Globus pallidus (tissue), 1 donor: ENCODE results near the gene KAT7.

Experiments
- DNase-seq: peaks from one replicate; pipeline ENCODE4 v3.0.0-alpha.2; 2015; ENCODE audit warnings: low spot score

Gene KAT7

DNA sequence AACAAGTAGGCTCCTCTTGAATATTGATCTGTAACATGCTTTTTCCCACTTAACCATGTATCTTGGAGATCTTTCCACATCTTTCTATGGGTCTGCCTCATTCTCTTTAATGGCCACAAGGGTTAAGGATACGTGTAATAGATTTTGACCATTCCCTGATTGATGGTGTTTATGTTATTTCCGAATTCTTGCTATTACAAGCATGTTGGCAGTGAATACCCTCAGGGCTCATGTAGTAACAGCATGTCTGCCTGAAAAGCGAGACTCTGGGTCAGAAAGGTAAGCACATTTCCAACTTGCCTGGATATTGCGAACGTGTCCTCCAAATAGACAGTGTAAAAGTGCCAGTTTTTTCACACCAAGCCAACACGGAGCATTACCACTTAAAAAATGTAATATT is 54.4 kb downstream of the KAT7 start:
- no peak for DNase-seq

DNA sequence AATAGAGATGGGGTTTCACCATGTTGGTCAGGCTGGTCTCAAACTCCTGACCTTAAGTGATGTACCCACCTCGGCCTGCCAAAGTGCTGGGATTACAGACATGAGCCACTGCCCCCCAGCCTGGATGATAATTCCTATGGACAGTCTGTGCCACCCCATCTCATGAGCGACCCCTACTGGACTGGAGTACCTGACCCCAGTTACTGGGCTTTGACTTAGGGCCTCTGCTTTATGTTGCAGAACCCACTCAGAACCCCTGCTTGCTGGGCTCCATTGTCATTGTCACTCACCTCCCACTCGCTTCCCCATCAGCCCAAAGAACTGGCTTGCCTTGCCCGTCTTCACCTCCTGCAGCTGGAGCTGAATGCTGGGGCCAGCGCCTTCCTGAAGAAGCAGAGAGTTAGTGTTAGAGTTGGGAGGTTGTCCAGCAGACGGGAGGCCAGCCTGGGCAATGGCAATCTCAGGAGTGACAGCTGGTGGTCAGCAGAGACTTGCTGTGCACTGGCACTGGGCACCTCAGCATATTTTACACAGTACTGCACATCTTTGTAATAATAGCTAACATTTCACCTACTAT is 55.4 kb downstream of the KAT7 start:
- no peak for DNase-seq

DNA sequence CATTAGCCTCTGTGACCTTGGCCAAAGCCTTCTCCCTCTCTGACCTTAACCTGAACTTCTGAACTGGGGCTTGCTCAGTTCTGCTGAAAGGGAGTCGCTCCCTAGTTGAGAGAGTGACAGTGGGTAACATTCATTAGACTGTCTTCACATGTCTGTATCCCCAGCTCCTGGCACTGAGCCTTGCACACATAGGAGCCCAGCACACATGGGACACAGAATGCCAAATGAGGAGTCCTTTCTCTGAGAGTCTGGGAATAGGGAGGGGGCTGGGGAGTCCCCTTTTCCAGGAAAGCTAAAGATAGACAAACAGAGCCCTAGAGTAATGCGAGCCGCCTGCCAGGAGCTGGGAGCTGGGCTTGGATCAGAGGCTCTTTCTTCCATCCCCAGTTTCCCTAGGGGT is 56.8 kb downstream of the KAT7 start:
- peak; percentile 13 for DNase-seq

DNA sequence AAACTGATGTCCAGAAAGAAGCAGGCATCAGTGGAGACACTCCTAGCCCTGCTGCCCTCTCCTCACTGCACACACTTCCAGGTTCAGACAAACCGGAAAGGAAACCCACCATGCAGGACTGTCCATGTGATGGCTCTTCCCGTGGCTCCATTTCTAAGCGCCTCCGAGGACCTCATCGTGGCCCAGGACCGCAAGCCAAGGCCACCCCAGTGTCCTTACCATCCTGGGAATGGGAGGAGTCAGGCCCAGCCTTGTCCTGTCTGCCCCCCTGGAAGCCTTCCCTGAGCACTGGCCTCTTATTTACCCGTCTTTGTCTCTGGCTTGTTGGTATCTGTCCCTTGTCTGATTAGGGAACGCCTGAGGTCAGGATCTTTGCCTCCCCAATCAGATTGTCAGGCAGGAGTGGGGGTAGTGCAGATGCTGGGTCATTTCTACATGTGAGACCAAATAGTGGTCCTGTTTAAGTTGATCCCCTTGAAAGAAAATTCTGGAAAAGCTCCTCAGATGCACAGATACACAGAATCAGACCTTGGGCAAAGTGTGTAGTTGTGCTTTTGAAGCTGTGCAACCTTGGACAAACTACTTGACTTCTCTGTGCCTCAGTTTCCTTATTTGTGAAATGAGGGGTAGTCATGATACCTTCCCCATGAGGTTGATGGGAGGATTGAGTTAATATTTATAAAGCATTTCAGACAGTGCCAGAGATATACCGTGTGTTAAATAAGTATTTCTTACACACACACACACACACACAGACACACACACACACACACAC is 58.6 kb downstream of the KAT7 start:
- DNase-seq = no peak

DNA sequence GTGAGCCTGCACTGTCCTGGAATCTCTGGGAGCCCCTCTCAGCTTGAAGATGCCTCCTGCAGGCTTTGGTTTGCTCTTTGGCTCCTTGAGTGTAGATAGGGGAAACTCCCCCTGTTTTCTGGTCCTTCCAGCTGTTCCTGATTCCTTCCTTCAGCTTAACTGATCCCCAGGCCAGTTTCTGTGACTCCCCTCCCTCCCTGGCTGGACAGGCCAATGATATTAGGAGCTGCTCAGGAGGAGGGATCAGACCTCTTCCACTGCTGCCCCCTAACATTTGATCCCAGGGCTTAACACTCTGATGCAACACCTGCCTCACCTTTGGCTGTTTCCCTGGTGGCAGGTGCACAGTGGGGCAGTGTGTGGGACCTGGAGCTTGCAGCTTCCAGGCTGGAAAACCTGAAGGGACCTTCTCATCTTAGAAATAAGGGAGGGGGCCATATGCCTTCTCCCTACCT is 59.6 kb downstream of the KAT7 start, which contains the start of gene TAC4:
Gene TAC4, minus strand, starts transcription at position 51 of the 455 bp plus-strand sequence. CDS start 52 bp downstream, outside the sequence.
- no peak for DNase-seq

DNA sequence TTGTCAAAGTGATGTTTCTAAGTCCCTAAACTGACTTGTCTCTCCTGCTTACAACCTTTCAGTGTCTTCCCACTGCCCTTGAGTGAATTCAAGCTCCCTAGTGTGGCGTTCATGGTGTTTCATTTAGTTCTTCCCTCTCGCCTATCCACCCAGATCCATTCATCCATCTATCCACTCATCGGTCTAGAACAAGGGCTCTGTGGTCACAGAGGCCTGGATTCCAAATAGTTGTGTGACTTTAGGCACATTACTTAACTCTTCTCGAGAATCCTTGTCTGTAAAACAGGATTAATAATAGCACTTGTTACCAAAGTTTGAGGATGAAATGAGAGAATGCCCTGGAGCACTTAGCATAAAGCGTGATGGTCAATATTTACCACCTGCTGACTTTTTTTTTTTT is 60.3 kb downstream of the KAT7 start:
- DNase-seq = no peak

DNA sequence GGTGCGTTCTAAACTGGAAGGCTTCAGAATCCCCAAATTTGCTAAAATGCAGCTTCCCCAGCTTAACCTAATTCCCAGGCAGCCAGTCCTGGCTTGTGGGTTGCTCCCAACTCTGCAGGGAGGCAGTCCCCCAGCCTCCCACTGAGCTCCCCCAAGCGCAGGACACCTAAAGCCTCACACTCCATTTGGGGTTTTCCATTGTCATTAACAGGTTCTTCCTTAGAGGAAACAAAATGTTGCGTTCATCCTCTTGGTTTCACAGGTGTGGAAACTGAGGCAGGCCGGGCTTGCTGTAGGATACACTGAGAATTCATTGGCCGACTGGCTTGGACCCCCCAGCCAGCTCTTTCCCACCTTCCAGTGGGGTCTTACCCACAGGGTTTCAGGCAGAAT is 61.7 kb downstream of the KAT7 start:
- no peak for DNase-seq

DNA sequence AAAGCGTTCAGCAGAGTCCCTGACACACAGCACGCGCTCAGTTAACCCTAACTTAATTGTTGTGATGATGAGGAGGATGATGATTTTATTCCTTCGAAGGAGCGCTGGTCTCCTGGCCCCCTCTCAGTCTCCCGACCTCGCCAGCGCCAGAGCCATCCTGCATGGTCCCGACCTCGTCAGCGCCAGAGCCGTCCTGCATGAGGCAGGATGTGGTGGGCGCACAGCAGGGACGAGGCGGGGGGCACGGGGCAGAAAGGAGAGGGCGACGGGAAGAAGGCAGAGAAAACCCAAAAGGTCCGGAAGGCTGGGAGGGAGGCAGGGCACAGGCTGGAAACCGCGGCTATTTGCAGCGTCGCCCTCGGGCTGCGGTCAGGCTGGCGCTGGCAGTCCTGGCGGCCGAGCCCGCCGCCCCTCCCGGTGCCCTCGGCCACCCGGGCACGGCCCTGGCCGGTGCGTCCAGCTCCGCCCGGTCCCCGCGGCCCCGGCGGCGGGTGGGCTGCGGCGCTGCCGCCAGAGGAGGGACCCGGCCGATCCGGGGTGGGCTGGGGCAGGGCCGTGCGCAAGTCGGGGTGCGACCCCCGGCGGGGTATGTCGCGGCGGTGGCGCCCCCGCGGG is 62.4 kb downstream of the KAT7 start:
- no peak for DNase-seq

DNA sequence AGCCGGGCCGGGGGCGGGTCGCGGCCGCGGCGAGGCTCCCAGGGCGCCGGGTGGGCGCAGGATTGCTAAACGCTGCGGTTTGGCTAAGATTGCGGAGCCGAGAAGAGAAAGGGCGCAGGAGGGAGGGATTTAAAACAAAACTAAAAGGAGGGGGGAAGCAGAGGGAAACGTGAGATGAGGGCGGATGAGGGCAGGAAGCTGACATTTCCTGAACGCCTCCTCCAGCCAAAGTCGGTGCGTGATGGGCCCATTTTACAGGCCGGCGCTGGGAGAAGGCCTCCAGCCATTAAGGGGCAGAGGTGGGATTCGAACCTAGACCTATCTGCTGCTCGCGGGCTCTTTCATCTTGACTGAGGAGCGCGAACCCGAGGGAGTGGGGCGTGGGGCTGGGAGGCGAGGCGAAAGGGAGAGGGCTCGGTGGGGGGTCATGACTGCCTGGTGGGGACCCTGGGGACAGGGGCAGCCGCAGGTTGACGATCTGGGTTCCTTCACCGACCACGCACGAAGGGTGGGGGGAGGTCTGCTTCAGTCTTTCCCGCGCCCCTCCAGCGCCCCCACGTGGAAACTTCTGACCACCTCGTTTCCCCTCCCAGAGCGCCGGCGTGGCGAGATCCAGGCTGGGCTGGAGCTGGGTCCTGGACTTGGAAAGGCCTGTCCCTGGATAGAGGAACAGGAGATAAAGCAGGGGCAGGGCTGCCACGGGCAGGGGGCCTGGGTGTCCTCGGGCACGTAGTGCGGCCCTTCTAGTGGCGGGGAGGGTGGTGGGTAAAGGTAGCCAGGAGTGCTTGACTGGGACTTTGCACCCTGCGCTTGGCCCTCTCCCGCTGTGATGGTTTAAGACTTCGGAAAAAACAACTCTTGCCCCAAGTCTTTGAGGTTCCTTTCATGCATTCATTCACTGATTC is 63.2 kb downstream of the KAT7 start:
- DNase-seq = peak; percentile 24

DNA sequence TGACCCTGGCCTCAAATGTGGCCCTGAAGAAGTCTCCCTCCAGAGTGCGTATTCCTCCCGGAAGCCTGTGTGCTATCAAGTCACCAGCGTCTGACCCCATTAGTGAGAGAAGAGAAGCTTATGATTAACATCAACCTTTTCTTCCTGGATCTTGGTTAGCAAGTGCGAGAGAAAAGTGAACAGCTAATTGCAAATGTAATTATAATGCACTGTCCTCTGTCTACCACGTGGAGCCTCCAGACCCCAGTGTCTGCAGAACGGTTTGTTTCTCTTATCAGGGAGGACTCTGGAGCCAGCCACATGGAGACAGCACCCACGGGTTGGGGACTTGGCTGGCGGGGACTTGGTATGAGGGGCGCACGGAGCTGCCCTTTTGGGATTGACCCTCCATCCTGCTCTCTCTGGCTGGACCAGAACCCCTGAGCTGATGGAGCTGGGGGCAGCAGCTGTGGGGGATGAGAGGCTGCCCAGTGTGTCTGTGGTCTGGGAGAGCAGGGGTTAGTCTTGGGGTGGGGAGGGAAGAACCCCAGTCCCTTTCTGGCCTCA is 65.1 kb downstream of the KAT7 start:
- no peak for DNase-seq

DNA sequence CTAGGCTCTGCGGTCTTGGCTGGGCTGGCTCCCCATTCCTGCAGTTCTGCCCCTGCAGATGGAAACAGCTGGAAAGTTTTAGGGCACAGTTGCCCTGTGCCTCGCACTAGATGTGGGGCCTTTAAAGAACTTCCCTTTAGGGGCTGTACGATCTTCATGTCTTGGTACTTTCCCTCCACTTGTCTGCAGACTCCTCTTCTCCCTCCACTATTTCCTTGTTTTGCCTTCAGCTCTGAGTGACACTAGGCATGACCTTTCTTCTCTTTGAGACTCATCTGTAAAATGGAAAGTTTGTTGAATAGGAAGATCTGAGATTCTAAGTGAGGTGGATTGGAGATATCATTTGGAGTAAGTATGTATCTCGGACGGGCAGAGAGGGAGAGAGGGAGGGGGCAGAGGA is 65.6 kb downstream of the KAT7 start:
- DNase-seq = no peak

DNA sequence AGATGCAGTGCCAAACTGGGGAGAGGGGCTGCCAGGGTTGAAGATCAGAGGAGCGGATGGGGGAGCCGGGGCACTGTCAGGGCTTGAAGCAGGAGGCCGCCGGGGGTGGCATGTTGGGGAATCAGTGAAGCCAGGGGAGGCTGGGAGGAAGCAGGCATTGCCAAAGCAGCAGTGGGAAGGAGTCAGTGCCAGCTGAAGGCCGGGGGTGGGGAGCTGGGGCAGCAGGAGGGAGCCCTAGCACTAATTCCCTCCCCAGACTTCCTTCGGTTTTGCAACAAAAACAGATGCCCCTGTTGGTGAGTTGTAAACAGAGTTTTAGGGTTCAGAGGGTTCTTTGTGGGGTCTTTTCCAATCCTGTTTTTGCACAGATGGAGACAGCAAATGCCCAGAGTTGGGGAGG is 70.3 kb downstream of the KAT7 start:
- DNase-seq = no peak

DNA sequence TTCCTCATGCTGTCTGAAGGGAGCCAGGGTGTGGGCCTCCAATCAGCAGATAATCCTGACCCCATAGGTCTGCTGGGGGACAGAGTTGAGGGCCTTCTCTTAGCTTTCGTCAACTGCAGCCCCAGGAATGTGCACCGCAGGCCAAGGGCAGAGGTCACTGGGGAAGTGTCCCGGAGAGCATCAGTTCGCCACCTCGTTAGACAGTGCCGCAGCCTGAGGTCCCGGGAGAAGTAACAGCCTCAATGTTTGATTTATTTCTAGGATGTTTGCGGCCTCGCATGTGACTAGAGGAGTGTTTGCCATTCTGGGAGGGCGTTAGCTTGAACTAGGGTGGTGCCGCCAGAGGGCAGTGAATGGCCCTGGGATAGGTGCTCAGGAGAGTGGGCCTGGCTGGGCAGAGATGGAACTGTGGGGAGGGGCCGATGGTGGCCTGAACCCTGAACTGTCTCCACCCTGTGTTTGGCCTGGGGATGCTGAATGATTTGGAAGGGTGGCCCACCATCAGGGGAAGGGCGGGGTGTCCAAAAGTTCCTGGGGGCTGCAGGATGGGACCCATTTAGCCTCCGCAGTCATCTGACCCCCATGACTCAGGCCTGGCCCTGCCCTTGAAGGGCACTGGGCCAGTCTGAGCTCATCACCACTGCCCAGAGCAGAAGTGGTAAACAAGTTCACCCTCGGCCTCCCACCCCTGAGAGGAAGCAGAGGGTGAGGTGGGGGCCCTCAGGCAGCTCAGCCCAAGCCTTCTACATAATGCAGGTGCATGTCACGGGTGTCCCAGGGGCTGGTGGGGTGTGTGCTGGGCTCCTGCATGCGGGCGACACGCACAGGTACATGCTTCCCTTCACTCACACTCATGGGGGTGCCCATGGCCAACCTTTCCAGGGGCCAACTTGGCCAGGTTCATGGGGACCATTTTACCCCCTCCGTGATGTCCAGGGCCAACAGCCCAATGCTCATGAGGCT is 71.8 kb downstream of the KAT7 start:
- DNase-seq = no peak

DNA sequence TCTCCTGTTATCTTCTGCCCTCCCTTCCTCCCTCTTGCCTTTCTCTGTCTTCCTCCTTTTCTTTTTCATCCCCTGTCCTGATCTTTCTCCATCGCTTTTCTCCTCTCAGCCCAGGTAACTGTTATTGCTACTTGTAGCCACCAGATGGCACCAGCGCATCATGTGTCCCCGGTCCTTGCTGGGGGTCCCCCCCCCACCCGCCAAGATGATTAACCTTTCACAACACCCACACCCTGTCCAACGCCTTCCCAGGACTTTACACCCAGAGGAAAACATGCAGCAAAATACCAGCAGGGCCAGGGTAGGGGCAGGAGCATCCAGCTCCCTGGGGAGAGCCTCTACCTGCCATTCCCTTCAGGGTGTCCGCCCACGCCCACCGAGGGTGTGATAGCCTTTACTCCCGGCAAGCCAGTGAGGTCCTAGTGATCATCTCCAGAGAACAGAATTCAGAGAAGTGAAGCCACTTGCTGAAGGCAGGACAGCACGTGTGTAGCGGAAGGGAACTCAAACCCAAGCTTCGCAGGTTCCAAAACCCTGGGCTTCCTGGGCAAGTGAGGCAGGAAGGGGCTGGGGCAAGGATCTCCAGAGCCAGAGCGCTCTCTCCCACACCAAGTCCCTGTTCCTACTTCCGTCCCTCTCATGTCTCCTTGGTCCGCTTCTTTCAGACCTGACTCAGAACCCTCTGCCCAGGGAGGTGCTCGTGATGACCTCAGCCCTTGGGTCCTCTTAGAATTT is 72.8 kb downstream of the KAT7 start:
- DNase-seq = no peak

DNA sequence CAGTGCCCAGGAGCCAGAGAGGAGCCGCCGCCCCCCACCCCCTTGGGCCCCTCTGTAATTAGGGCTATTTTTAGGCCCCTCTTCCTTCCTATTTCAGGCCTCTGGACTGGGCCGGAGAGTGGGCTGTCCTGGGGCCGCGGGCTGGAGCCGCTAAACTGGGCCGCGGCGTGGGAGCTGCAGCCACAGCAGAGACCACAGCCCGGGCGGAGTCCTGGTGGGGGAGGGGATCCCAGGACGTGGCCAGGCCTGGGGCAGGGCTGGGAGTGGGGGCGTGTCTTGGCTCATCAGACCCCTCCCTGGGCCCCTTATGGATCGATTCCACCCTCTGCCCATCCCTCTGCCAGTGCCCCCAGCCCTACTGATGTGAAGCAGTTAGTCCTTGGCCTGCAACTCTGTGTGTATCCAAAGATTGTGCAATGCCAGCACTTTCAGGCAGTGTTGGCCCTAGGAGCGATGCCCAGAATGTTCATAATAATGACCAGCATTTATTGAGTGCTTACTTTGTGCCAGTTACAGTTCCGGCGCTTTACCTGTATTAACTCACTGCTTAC is 74.4 kb downstream of the KAT7 start:
- DNase-seq = no peak

DNA sequence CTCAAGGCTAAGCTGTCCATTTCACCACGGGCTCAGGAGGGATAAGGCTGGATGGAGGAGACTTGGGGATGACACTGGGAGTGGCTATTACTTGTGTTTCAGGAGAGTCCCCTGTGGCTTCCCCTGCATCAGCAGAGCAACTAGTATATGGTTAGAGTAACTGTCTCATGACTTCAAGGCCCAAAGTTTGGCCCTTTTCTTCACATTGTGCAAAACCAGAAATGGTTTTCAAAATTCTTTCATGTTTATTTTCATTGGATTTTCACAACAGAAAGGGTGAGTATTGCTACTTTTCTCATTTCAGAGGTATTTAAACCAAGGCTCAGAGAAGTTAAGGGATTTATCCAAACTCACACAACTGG is 77.5 kb downstream of the KAT7 start:
- no peak for DNase-seq

DNA sequence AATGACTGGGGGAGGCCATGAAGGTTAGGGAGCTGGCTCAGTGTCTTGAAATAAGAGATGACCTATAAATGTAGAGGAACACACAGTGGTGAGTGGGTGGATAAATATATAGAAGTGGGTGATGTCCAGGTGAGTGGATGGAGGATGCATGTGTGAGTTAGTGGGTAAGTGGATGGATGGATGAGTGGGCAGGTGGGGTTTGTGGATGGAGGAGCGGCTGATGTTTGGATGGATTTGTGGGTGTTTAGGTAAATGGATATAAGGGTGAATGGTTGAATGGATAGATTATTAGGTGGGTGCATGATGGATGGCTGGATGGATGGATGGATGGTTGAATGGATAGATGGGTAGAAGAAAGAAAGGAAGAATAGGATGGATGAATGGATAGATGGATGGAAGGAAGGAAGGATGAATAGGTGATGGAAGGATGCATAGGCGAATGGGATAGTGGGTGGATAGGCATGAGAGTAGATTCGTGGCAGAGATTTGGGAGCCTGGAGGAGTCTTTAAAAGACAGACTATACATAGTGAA is 78.5 kb downstream of the KAT7 start:
- DNase-seq = no peak

DNA sequence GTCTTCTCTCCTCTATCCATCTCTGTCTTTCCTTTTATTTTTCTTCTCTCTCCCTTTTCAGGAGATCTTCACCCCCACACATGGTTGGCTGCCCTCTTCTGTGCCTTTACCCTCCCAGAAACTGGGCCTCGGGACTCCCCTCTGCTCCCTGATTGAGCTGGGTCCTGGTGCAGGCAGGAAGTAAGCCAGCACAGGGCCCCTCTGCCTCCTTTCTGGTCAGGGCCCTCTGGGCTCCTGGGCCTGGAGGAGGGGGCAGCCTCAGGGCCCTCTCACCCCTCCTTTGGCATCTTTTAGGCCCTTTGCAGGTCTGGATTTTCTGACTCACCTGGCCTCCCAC is 80.5 kb downstream of the KAT7 start:
- no peak for DNase-seq

DNA sequence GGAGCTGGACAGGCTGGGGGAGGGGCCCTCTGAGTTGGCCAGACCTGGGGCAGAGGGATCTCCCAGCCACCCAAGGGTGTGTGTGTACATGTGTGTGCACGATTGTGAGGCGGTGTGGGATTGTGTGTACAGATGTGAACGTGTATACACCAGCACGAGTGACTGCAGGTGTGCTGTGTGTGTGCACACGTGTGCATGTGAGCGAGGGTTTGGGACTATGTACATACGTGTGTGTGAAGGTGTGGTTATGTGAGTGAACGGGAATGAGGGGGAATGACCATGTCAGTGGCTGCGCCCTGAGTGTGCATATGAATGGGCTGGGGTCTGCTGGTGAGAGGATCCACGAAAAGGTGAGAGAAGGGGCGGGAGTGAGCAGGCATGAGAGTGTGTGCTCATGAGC is 81.8 kb downstream of the KAT7 start:
- DNase-seq = no peak

DNA sequence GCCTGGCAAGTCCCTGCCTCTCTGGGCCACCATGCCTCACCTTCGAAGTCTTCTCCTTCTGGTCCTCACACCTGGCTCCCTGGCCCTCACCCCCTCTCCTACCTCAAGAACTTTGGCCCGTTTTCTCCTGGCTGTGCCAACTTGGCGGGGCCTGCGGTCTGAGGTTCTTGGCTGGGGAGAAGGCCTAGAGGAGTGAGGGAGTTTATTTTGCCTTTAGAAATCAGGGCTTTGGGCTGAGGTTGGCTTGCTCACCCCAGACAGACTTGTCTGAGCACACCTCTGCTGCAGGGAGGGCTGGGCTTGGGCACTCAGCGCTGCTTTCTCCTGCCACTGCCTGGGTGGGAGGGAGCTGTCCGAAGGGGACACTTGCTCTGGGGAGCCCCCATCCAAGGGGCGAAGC is 82.7 kb downstream of the KAT7 start:
- no peak for DNase-seq
